Activated naive CD4-positive, alpha-beta T cell treated with anti-CD3 and anti-CD28 coated beads, Interleukin-2, amount 50 U/mL, for 72 hours (primary cell): ENCODE results near the gene IFT122. TPM values are rescaled to one million over a fixed set of nuclear protein-coding genes. Genes with fewer than 3 reads are reported as not detected.

Source experiments
- ATAC-seq, 2 donors: fragments of 150-1000 bp; cut with Tn5 transposase; 2 replicates each; pipeline ENCODE4 v1.10.0; 2021; ENCODE audit warnings: mild to moderate bottlenecking in 2 of 2, moderate library complexity in 2 of 2
- DNase-seq, 2 donors: peaks; one replicate each; pipeline ENCODE4 v3.0.0; 2021 to 2022; ENCODE audit warnings: low spot score in 2 of 2
- H3K27ac Mint-ChIP-seq, 2 donors: one replicate each; pipeline ENCODE4 v1.8.0; 2022; ENCODE audit warnings: mild to moderate bottlenecking in 2 of 2, mixed read lengths in 2 of 2
- H3K36me3 Mint-ChIP-seq, 2 donors: one replicate each; pipeline ENCODE4 v1.8.0; 2022; ENCODE audit warnings: mixed read lengths in 2 of 2
- H3K9me3 Mint-ChIP-seq, 2 donors: one replicate each; pipeline ENCODE4 v1.8.0; 2022; ENCODE audit warnings: mixed read lengths in 2 of 2
- total RNA-seq, 2 donors: library from RNA; stranded (reverse); gene quantifications; one replicate each; pipeline ENCODE4 v1.2.3, GENCODE V29; 2022

Gene IFT122
- total RNA-seq, 2 donors from 2014 or later = 29.5 to 39.8 TPM

- no peak for ATAC-seq
- no peaks in the 10 kb centered on the region for H3K9me3 Mint-ChIP-seq
Observed at GRCh38 chr3:129526121-129526900, 86.3 kb downstream of the IFT122 start.

DNA sequence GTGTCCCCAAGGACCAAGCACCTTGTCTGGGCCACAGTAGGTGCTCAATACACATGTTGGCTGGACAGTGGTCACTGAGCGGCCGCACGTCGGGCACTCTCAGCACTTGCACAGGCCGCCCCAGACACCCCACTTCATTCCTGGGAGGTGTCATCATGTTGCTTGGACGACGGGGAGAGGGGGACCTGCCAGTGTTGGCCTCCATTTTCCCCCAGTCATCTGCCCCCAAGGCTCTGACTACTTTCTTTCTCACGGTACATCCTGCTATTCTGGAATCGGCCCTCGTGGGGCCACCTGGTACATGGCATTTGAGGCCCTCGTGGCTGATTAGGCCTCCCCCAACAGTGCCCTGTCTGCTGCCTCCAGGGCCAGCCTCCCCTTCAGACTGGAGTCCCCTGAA, 87.2 kb downstream of the IFT122 start:
- no peak overlapping the region for H3K27ac Mint-ChIP-seq
- no peaks in the 10 kb centered on the region for H3K9me3 Mint-ChIP-seq
- DNase-seq = no peak
- no peak for ATAC-seq
- no peaks in the 10 kb centered on the region for H3K36me3 Mint-ChIP-seq

More at GRCh38 chr3:129526121-129526900, 86.3 kb downstream of the IFT122 start:
- Mint-ChIP-seq H3K36me3 (no peaks in the 10 kb centered on the region), H3K27ac (peak overlapping the region in 1 of 2 donors; percentile 65)
- DNase-seq = no peak

GRCh38 chr3:129528589-129529100, 88.6 kb downstream of the IFT122 start, which contains the start of gene RHO:
Gene RHO (plus strand): TSS chr3:129528639. CDS start chr3:129528734, 95 bp downstream.
- H3K9me3 Mint-ChIP-seq = no peaks in the 10 kb centered on the region
- H3K36me3 Mint-ChIP-seq = no peaks in the 10 kb centered on the region
- ATAC-seq = no peak
- H3K27ac Mint-ChIP-seq = peak within 1 kb of the TSS in 1 of 2 donors; percentile 17
- no peak for DNase-seq

GRCh38 chr3:129529436-129530210, 89.6 kb downstream of the IFT122 start:
- Mint-ChIP-seq H3K27ac (no peak overlapping the region), H3K36me3 (no peaks in the 10 kb centered on the region), H3K9me3 (no peaks in the 10 kb centered on the region)
- ATAC-seq (no peak), DNase-seq (no peak)

GRCh38 chr3:129530251-129530791, 90.3 kb downstream of the IFT122 start:
- no peaks in the 10 kb centered on the region for H3K9me3 Mint-ChIP-seq
- no peaks in the 10 kb centered on the region for H3K36me3 Mint-ChIP-seq
- no peak overlapping the region for H3K27ac Mint-ChIP-seq
- DNase-seq (no peak), ATAC-seq (no peak)

GRCh38 chr3:129530821-129531220, 90.8 kb downstream of the IFT122 start:
- DNase-seq (no peak), ATAC-seq (no peak)
- Mint-ChIP-seq H3K27ac (no peak overlapping the region), H3K36me3 (no peaks in the 10 kb centered on the region), H3K9me3 (no peaks in the 10 kb centered on the region)

GRCh38 chr3:129531699-129532098, 91.7 kb downstream of the IFT122 start:
- no peak for DNase-seq
- Mint-ChIP-seq H3K36me3 (no peaks in the 10 kb centered on the region), H3K27ac (peak overlapping the region in 1 of 2 donors; percentile 60), H3K9me3 (no peaks in the 10 kb centered on the region)
- no peak for ATAC-seq

GRCh38 chr3:129532261-129532660, 92.2 kb downstream of the IFT122 start:
- ATAC-seq = no peak
- H3K27ac Mint-ChIP-seq = peak overlapping the region in 1 of 2 donors; percentile 60

DNA sequence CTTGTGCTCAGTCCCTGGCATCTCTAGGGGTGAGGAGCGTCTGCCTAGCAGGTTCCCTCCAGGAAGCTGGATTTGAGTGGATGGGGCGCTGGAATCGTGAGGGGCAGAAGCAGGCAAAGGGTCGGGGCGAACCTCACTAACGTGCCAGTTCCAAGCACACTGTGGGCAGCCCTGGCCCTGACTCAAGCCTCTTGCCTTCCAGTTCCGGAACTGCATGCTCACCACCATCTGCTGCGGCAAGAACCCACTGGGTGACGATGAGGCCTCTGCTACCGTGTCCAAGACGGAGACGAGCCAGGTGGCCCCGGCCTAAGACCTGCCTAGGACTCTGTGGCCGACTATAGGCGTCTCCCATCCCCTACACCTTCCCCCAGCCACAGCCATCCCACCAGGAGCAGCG, 93.4 kb downstream of the IFT122 start:
- H3K27ac Mint-ChIP-seq = no peak overlapping the region
- DNase-seq (no peak), ATAC-seq (no peak)
- no peaks in the 10 kb centered on the region for H3K36me3 Mint-ChIP-seq
- no peaks in the 10 kb centered on the region for H3K9me3 Mint-ChIP-seq

More at GRCh38 chr3:129532261-129532660, 92.2 kb downstream of the IFT122 start:
- DNase-seq = no peak
- no peaks in the 10 kb centered on the region for H3K36me3 Mint-ChIP-seq
- no peaks in the 10 kb centered on the region for H3K9me3 Mint-ChIP-seq

DNA sequence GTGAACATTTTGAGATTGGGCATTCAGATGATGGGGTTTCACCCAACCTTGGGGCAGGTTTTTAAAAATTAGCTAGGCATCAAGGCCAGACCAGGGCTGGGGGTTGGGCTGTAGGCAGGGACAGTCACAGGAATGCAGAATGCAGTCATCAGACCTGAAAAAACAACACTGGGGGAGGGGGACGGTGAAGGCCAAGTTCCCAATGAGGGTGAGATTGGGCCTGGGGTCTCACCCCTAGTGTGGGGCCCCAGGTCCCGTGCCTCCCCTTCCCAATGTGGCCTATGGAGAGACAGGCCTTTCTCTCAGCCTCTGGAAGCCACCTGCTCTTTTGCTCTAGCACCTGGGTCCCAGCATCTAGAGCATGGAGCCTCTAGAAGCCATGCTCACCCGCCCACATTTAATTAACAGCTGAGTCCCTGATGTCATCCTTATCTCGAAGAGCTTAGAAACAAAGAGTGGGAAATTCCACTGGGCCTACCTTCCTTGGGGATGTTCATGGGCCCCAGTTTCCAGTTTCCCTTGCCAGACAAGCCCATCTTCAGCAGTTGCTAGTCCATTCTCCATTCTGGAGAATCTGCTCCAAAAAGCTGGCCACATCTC, 94.5 kb downstream of the IFT122 start:
- ATAC-seq = no peak
- DNase-seq = no peak
- Mint-ChIP-seq H3K9me3 (no peaks in the 10 kb centered on the region), H3K36me3 (no peaks in the 10 kb centered on the region), H3K27ac (no peak overlapping the region)

GRCh38 chr3:129535075-129535474, 95.1 kb downstream of the IFT122 start:
- no peak for ATAC-seq
- Mint-ChIP-seq H3K36me3 (no peaks in the 10 kb centered on the region), H3K27ac (no peak overlapping the region), H3K9me3 (no peaks in the 10 kb centered on the region)
- no peak for DNase-seq

DNA sequence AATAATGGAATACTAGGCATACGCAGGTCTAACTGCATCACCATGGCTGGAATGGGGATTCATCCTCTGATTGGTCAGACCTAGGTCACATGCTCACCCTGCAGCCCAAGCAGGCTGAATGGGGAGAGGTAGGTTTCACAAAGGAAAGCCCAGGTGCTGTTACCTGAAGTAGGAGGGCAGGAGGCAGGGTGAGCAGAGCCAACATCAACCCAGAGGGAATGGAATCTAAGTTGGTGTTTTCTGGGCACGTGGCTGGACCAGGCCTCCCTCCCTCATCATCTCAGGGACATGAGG, 96.3 kb downstream of the IFT122 start:
- H3K36me3 Mint-ChIP-seq = no peaks in the 10 kb centered on the region

DNA sequence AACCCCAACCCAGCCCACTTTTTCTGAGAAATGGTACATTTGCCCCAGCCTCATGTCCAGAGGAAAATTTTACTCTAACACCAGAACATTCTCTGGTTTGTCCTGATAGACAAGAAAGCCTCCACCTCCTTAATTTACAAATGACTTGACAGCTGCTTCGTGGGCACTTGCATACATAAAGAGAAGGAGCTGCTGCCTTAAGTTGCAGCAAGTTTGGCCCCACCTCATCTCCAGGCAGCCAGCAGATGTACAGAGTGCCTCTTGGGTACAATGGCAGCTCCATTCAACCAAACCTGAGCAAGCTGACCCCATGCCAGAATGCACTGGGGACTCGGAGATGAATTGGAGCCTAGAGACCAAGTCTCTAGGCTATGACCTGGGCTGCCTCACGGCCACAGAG, 96.8 kb downstream of the IFT122 start:
- Mint-ChIP-seq H3K36me3 (no peaks in the 10 kb centered on the region), H3K27ac (no peak overlapping the region), H3K9me3 (no peaks in the 10 kb centered on the region)
- DNase-seq (no peak), ATAC-seq (no peak)

More for the DNA sequence above, 96.3 kb downstream of the IFT122 start:
- DNase-seq (no peak), ATAC-seq (no peak)
- Mint-ChIP-seq H3K9me3 (no peaks in the 10 kb centered on the region), H3K27ac (no peak overlapping the region)

DNA sequence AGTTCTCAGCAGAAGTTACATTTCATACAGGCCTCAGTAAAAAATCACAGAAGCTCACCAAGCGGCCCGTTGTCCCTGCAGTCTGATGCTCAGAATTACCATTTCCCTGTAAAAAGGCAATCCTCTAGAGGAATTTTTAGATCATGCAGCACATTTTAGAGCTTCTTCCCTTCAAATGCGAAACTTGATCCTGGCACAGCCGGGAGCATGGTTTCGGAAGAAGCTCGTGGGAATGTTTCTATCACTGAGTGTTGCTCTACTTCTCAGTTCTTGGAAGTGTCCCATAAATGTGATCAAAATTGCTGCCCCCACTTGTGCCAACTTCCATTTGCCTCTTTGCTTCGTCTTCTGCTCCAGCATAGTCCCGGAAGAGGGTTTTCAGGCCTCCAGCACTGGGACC, 99.2 kb downstream of the IFT122 start:
- no peaks in the 10 kb centered on the region for H3K9me3 Mint-ChIP-seq
- ATAC-seq (no peak), DNase-seq (no peak)
- H3K27ac Mint-ChIP-seq = no peak overlapping the region
- no peaks in the 10 kb centered on the region for H3K36me3 Mint-ChIP-seq

- no peaks in the 10 kb centered on the region for H3K9me3 Mint-ChIP-seq
- no peak for ATAC-seq
- no peaks in the 10 kb centered on the region for H3K36me3 Mint-ChIP-seq
- DNase-seq = no peak
- no peak overlapping the region for H3K27ac Mint-ChIP-seq
Observed at GRCh38 chr3:129540776-129541516, 100.9 kb downstream of the IFT122 start.

DNA sequence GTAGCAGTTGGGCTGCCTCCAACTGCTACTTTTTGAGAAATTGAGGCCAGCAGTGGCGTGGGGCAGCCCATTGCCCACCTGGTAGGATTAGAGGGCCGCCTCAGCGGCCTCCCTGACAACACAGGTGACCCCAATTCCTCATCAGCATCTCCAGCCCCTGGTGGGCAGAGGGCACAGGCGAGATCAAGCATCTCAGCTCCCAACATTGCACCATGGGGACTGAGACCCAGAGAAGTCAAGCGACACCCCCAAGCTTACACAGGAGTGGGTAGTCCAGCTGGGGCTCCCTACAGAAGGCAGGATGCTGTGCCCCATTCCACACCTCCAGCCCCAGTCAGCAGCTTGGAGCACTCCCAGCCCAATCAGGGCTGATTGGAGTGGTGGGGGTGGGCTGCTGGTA, 102.7 kb downstream of the IFT122 start:
- no peaks in the 10 kb centered on the region for H3K9me3 Mint-ChIP-seq
- H3K36me3 Mint-ChIP-seq = no peaks in the 10 kb centered on the region
- DNase-seq = no peak
- no peak overlapping the region for H3K27ac Mint-ChIP-seq
- ATAC-seq = no peak
